OCI-LY1 (cell line): ENCODE measurements around the gene SH3BP1.

Experiments
- EZH2 ChIP-seq: fragments of 200-600 bp; sonication (generic), shearing (Covaris generic); IDR thresholded peaks from 2 replicates; pipeline ENCODE4 v1.8.0; 2017; ENCODE audit warnings: borderline replicate concordance, mixed run types, mild to moderate bottlenecking, antibody characterized with exemption, low read length, moderate library complexity, mixed read lengths
- TF ChIP-seq, protein P1 (sequence below): fragments of 200-600 bp; sonication (generic), shearing (Covaris generic); IDR thresholded peaks from 2 replicates; pipeline ENCODE4 v1.5.1; 2017; ENCODE audit warnings: mild to moderate bottlenecking, antibody characterized with exemption, low read length, moderate library complexity, mixed read lengths

DNA sequence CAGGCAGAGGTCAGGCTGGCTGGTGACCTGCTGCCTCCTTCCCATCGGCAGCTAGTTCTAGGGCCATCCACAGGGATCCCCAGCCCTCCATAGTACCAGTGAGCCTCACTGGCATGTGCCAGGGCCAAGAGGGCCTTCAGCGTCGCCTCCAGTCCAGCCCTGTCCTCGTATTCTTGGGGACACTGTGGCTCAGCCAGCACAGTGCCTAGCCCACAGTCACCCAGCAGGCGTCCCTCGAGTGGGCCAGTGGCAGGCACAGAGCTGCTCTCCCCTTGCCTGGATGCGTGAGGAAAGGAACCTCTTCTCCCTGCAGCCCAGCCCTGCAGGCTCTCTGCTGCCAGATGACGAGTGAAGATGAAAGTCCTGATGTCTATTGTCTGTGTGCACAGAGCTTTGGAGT is 10.6 kb upstream of the SH3BP1 start:
- TF ChIP-seq, protein P1, sequence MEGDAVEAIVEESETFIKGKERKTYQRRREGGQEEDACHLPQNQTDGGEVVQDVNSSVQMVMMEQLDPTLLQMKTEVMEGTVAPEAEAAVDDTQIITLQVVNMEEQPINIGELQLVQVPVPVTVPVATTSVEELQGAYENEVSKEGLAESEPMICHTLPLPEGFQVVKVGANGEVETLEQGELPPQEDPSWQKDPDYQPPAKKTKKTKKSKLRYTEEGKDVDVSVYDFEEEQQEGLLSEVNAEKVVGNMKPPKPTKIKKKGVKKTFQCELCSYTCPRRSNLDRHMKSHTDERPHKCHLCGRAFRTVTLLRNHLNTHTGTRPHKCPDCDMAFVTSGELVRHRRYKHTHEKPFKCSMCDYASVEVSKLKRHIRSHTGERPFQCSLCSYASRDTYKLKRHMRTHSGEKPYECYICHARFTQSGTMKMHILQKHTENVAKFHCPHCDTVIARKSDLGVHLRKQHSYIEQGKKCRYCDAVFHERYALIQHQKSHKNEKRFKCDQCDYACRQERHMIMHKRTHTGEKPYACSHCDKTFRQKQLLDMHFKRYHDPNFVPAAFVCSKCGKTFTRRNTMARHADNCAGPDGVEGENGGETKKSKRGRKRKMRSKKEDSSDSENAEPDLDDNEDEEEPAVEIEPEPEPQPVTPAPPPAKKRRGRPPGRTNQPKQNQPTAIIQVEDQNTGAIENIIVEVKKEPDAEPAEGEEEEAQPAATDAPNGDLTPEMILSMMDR, result no peak
- TF ChIP-seq EZH2, result no peak
